ENCODE results near the gene SUMO3. TPM values are rescaled to one million over a fixed set of nuclear protein-coding genes. Genes with fewer than 3 reads are reported as not detected.
"Not testable (repeated sequence)": the region's sequence is repeated elsewhere in the genome, so short reads cannot be mapped to it uniquely, and the experiment has no call there.

The SUMO3 gene
- total and polyA plus RNA-seq, 4 donors: 66.8 to 159 (median 112) TPM

GRCh38 chr21:44838039-44838895 lies 20.4 kb upstream of the SUMO3 start:
- 87% methylated on average over 27 of the region's 30 CpGs for WGBS (ENCODE audit: insufficient coverage)
- H3K27me3 ChIP-seq (ENCODE audit: control insufficient read depth, insufficient read depth, low read length): no peaks in the 10 kb centered on the region
- H3K27ac ChIP-seq (ENCODE audit: low read depth, low read length): no peak overlapping the region
- H3K4me3 ChIP-seq (ENCODE audit: low read depth, low read length): no peak overlapping the region
- H3K9me3 ChIP-seq (ENCODE audit: control insufficient read depth, insufficient read depth, low read length): no peaks in the 10 kb centered on the region
- H3K36me3 ChIP-seq (ENCODE audit: control insufficient read depth, insufficient read depth, low read length): no peaks in the 10 kb centered on the region
- peaks cover 14% of the 10 kb centered on the region for H3K4me1 ChIP-seq (ENCODE audit: control insufficient read depth, insufficient read depth, low read length)
- no peak for DNase-seq (ENCODE audit: low read depth in 4 of 6, low spot score in 6 of 6)

- Histone ChIP-seq H3K4me1 (ENCODE audit: control insufficient read depth, insufficient read depth, low read length) (peaks cover 14% of the 10 kb centered on the region), H3K4me3 (ENCODE audit: low read depth, low read length) (no peak overlapping the region), H3K9me3 (ENCODE audit: control insufficient read depth, insufficient read depth, low read length) (no peaks in the 10 kb centered on the region), H3K27ac (ENCODE audit: low read depth, low read length) (no peak overlapping the region), H3K36me3 (ENCODE audit: control insufficient read depth, insufficient read depth, low read length) (no peaks in the 10 kb centered on the region), H3K27me3 (ENCODE audit: control insufficient read depth, insufficient read depth, low read length) (no peaks in the 10 kb centered on the region)
- WGBS (ENCODE audit: insufficient coverage): 90% methylated on average over 13 of the region's 13 CpGs
- no peak for DNase-seq (ENCODE audit: low read depth in 4 of 6, low spot score in 6 of 6)
Observed at GRCh38 chr21:44837537-44837936, 19.7 kb upstream of the SUMO3 start.

GRCh38 chr21:44836666-44837471 lies 19.0 kb upstream of the SUMO3 start:
- H3K36me3 ChIP-seq (ENCODE audit: control insufficient read depth, insufficient read depth, low read length): no peaks in the 10 kb centered on the region
- no peaks in the 10 kb centered on the region for H3K27me3 ChIP-seq (ENCODE audit: control insufficient read depth, insufficient read depth, low read length)
- no peak overlapping the region for H3K27ac ChIP-seq (ENCODE audit: low read depth, low read length)
- DNase-seq (ENCODE audit: low read depth in 4 of 6, low spot score in 6 of 6): peak in 1 of 6 donors; percentile 26
- WGBS (ENCODE audit: insufficient coverage): 57% methylated on average over 37 of the region's 37 CpGs
- no peaks in the 10 kb centered on the region for H3K9me3 ChIP-seq (ENCODE audit: control insufficient read depth, insufficient read depth, low read length)
- H3K4me3 ChIP-seq (ENCODE audit: low read depth, low read length): no peak overlapping the region
- peaks cover 14% of the 10 kb centered on the region for H3K4me1 ChIP-seq (ENCODE audit: control insufficient read depth, insufficient read depth, low read length)

GRCh38 chr21:44836349-44836665 lies 18.4 kb upstream of the SUMO3 start:
- no peaks in the 10 kb centered on the region for H3K9me3 ChIP-seq (ENCODE audit: control insufficient read depth, insufficient read depth, low read length)
- no peaks in the 10 kb centered on the region for H3K27me3 ChIP-seq (ENCODE audit: control insufficient read depth, insufficient read depth, low read length)
- 59% methylated on average over 3 of the region's 3 CpGs for WGBS (ENCODE audit: insufficient coverage)
- no peak overlapping the region for H3K4me3 ChIP-seq (ENCODE audit: low read depth, low read length)
- no peak overlapping the region for H3K27ac ChIP-seq (ENCODE audit: low read depth, low read length)
- H3K36me3 ChIP-seq (ENCODE audit: control insufficient read depth, insufficient read depth, low read length): no peaks in the 10 kb centered on the region
- H3K4me1 ChIP-seq (ENCODE audit: control insufficient read depth, insufficient read depth, low read length): peaks cover 14% of the 10 kb centered on the region
- no peak for DNase-seq (ENCODE audit: low read depth in 4 of 6, low spot score in 6 of 6)

GRCh38 chr21:44835647-44835973 lies 17.7 kb upstream of the SUMO3 start:
- no peaks in the 10 kb centered on the region for H3K27me3 ChIP-seq (ENCODE audit: control insufficient read depth, insufficient read depth, low read length)
- H3K27ac ChIP-seq (ENCODE audit: low read depth, low read length): no peak overlapping the region
- 79% methylated on average over 4 of the region's 8 CpGs for WGBS (ENCODE audit: insufficient coverage)
- peaks cover 14% of the 10 kb centered on the region for H3K4me1 ChIP-seq (ENCODE audit: control insufficient read depth, insufficient read depth, low read length)
- DNase-seq (ENCODE audit: low read depth in 4 of 6, low spot score in 6 of 6): no peak
- no peaks in the 10 kb centered on the region for H3K36me3 ChIP-seq (ENCODE audit: control insufficient read depth, insufficient read depth, low read length)
- H3K4me3 ChIP-seq (ENCODE audit: low read depth, low read length): no peak overlapping the region
- no peaks in the 10 kb centered on the region for H3K9me3 ChIP-seq (ENCODE audit: control insufficient read depth, insufficient read depth, low read length)

GRCh38 chr21:44834951-44835646 lies 17.2 kb upstream of the SUMO3 start:
- no peaks in the 10 kb centered on the region for H3K9me3 ChIP-seq (ENCODE audit: control insufficient read depth, insufficient read depth, low read length)
- 89% methylated on average over 29 of the region's 29 CpGs for WGBS (ENCODE audit: insufficient coverage)
- no peak overlapping the region for H3K4me3 ChIP-seq (ENCODE audit: low read depth, low read length)
- no peak for DNase-seq (ENCODE audit: low read depth in 4 of 6, low spot score in 6 of 6)
- H3K27ac ChIP-seq (ENCODE audit: low read depth, low read length): no peak overlapping the region
- H3K4me1 ChIP-seq (ENCODE audit: control insufficient read depth, insufficient read depth, low read length): peaks cover 14% of the 10 kb centered on the region
- no peaks in the 10 kb centered on the region for H3K27me3 ChIP-seq (ENCODE audit: control insufficient read depth, insufficient read depth, low read length)
- no peaks in the 10 kb centered on the region for H3K36me3 ChIP-seq (ENCODE audit: control insufficient read depth, insufficient read depth, low read length)

- no peaks in the 10 kb centered on the region for H3K36me3 ChIP-seq (ENCODE audit: control insufficient read depth, insufficient read depth, low read length)
- DNase-seq (ENCODE audit: low read depth in 4 of 6, low spot score in 6 of 6): no peak
- 87% methylated on average over 24 of the region's 26 CpGs for WGBS (ENCODE audit: insufficient coverage)
- no peak overlapping the region for H3K27ac ChIP-seq (ENCODE audit: low read depth, low read length)
- no peaks in the 10 kb centered on the region for H3K27me3 ChIP-seq (ENCODE audit: control insufficient read depth, insufficient read depth, low read length)
- no peak overlapping the region for H3K4me3 ChIP-seq (ENCODE audit: low read depth, low read length)
- no peaks in the 10 kb centered on the region for H3K9me3 ChIP-seq (ENCODE audit: control insufficient read depth, insufficient read depth, low read length)
- peaks cover 14% of the 10 kb centered on the region for H3K4me1 ChIP-seq (ENCODE audit: control insufficient read depth, insufficient read depth, low read length)
Observed at GRCh38 chr21:44834231-44834950, 16.5 kb upstream of the SUMO3 start.

- 94% methylated on average over 3 of the region's 5 CpGs for WGBS (ENCODE audit: insufficient coverage)
- H3K27me3 ChIP-seq (ENCODE audit: control insufficient read depth, insufficient read depth, low read length): no peaks in the 10 kb centered on the region
- no peaks in the 10 kb centered on the region for H3K9me3 ChIP-seq (ENCODE audit: control insufficient read depth, insufficient read depth, low read length)
- H3K36me3 ChIP-seq (ENCODE audit: control insufficient read depth, insufficient read depth, low read length): no peaks in the 10 kb centered on the region
- no peak overlapping the region for H3K27ac ChIP-seq (ENCODE audit: low read depth, low read length)
- no peak for DNase-seq (ENCODE audit: low read depth in 4 of 6, low spot score in 6 of 6)
- H3K4me3 ChIP-seq (ENCODE audit: low read depth, low read length): no peak overlapping the region
- peaks cover 14% of the 10 kb centered on the region for H3K4me1 ChIP-seq (ENCODE audit: control insufficient read depth, insufficient read depth, low read length)
Observed at GRCh38 chr21:44833663-44834062, 15.8 kb upstream of the SUMO3 start.

- H3K9me3 ChIP-seq (ENCODE audit: control insufficient read depth, insufficient read depth, low read length); H3K27me3 ChIP-seq (ENCODE audit: control insufficient read depth, insufficient read depth, low read length); H3K4me3 ChIP-seq (ENCODE audit: low read depth, low read length); H3K27ac ChIP-seq (ENCODE audit: low read depth, low read length); DNase-seq (ENCODE audit: low read depth in 4 of 6, low spot score in 6 of 6); H3K36me3 ChIP-seq (ENCODE audit: control insufficient read depth, insufficient read depth, low read length): not testable (repeated sequence)
- WGBS (ENCODE audit: insufficient coverage): 91% methylated on average over 15 of the region's 23 CpGs
- peaks cover 13% of the 10 kb centered on the region for H3K4me1 ChIP-seq (ENCODE audit: control insufficient read depth, insufficient read depth, low read length)
Observed at GRCh38 chr21:44832516-44833255, 14.8 kb upstream of the SUMO3 start.
